ENCODE results near the gene ATP6V1B1.
A peak's percentile ranks its signal among the peaks of the same experiment; 100 is the strongest.

The ATP6V1B1 gene

GRCh38 chr2:70988151-70988550 is 52.5 kb downstream of the ATP6V1B1 start:
- no peak for DNase-seq (ENCODE audit: extremely low spot score)
- ChIA-PET POLR2A (no interaction called here), CTCF (no interaction called here)
- TF ChIP-seq LEF1 (IDR thresholded peaks at IDR 0.05; ENCODE audit: borderline replicate concordance) (no peak), ARNT (IDR thresholded peaks at IDR 0.05) (no peak), L3MBTL2 (conservative IDR thresholded peaks at IDR 0.05) (no peak), ZNF384 (IDR thresholded peaks at IDR 0.05) (no peak), TARDBP (IDR thresholded peaks at IDR 0.05) (no peak), HDGF (IDR thresholded peaks at IDR 0.05; ENCODE audit: borderline replicate concordance) (no peak), SP1 (IDR thresholded peaks at IDR 0.05) (no peak), ELF4 (IDR thresholded peaks at IDR 0.05) (no peak), CTBP1 (IDR thresholded peaks at IDR 0.05; ENCODE audit: borderline replicate concordance) (no peak), BHLHE40 (IDR thresholded peaks at IDR 0.05; ENCODE audit: borderline replicate concordance) (no peak), FOXA1 (IDR thresholded peaks at IDR 0.05) (no peak), SUZ12 (IDR thresholded peaks at IDR 0.05) (no peak), NFRKB (IDR thresholded peaks at IDR 0.05) (no peak), FOXM1 (IDR thresholded peaks at IDR 0.05; ENCODE audit: borderline replicate concordance) (no peak), FOXK2 (IDR thresholded peaks at IDR 0.05) (no peak)
- TF ChIP-seq, protein P1, sequence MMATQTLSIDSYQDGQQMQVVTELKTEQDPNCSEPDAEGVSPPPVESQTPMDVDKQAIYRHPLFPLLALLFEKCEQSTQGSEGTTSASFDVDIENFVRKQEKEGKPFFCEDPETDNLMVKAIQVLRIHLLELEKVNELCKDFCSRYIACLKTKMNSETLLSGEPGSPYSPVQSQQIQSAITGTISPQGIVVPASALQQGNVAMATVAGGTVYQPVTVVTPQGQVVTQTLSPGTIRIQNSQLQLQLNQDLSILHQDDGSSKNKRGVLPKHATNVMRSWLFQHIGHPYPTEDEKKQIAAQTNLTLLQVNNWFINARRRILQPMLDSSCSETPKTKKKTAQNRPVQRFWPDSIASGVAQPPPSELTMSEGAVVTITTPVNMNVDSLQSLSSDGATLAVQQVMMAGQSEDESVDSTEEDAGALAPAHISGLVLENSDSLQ (IDR thresholded peaks at IDR 0.05) = no peak

GRCh38 chr2:70988726-70989648 is 53.3 kb downstream of the ATP6V1B1 start:
- no peak for DNase-seq (ENCODE audit: extremely low spot score)
- ChIA-PET CTCF (no interaction called here), POLR2A (no interaction called here)
- TF ChIP-seq BHLHE40 (IDR thresholded peaks at IDR 0.05; ENCODE audit: borderline replicate concordance) (no peak), ELF4 (IDR thresholded peaks at IDR 0.05) (no peak), FOXK2 (IDR thresholded peaks at IDR 0.05) (no peak)

GRCh38 chr2:70990216-70990615 is 54.5 kb downstream of the ATP6V1B1 start:
- CTCF ChIA-PET = interaction anchor here (0.6 kb wide), 1 partner anchor 114 kb away, joined by 3 read pairs; no protein-coding TSS in a partner anchor
- TF ChIP-seq SP1 (IDR thresholded peaks at IDR 0.05) (no peak), L3MBTL2 (conservative IDR thresholded peaks at IDR 0.05) (no peak), ZNF384 (IDR thresholded peaks at IDR 0.05) (no peak)
- DNase-seq (ENCODE audit: extremely low spot score) = no peak
- POLR2A ChIA-PET = no interaction called here

GRCh38 chr2:70991142-70991541 is 55.4 kb downstream of the ATP6V1B1 start:
- no peak for DNase-seq (ENCODE audit: extremely low spot score)
- TF ChIP-seq TARDBP (IDR thresholded peaks at IDR 0.05) = no peak
- TF ChIP-seq ELF4 (IDR thresholded peaks at IDR 0.05) = no peak
- TF ChIP-seq BHLHE40 (IDR thresholded peaks at IDR 0.05; ENCODE audit: borderline replicate concordance) = no peak
- no peak for TF ChIP-seq ZNF384 (IDR thresholded peaks at IDR 0.05)
- TF ChIP-seq LEF1 (IDR thresholded peaks at IDR 0.05; ENCODE audit: borderline replicate concordance) = no peak
- TF ChIP-seq FOXM1 (IDR thresholded peaks at IDR 0.05; ENCODE audit: borderline replicate concordance) = no peak
- no peak for TF ChIP-seq SP1 (IDR thresholded peaks at IDR 0.05)
- ChIA-PET POLR2A (no interaction called here), CTCF (no interaction called here)

- no peak for DNase-seq (ENCODE audit: extremely low spot score)
- POLR2A ChIA-PET = no interaction called here
- CTCF ChIA-PET = no interaction called here
- TF ChIP-seq FOXK2 (IDR thresholded peaks at IDR 0.05) (no peak), NFRKB (IDR thresholded peaks at IDR 0.05) (no peak), ARNT (IDR thresholded peaks at IDR 0.05) (no peak), SUZ12 (IDR thresholded peaks at IDR 0.05) (no peak), TARDBP (IDR thresholded peaks at IDR 0.05) (no peak), L3MBTL2 (conservative IDR thresholded peaks at IDR 0.05) (no peak), BHLHE40 (IDR thresholded peaks at IDR 0.05; ENCODE audit: borderline replicate concordance) (no peak), HDGF (IDR thresholded peaks at IDR 0.05; ENCODE audit: borderline replicate concordance) (no peak), CTBP1 (IDR thresholded peaks at IDR 0.05; ENCODE audit: borderline replicate concordance) (no peak), ZNF384 (IDR thresholded peaks at IDR 0.05) (no peak), ELF4 (IDR thresholded peaks at IDR 0.05) (no peak), FOXA1 (IDR thresholded peaks at IDR 0.05) (no peak), LEF1 (IDR thresholded peaks at IDR 0.05; ENCODE audit: borderline replicate concordance) (no peak), SP1 (IDR thresholded peaks at IDR 0.05) (no peak), FOXM1 (IDR thresholded peaks at IDR 0.05; ENCODE audit: borderline replicate concordance) (no peak)
- TF ChIP-seq, protein P1 (IDR thresholded peaks at IDR 0.05) = no peak
These were observed 56.0 kb downstream of the ATP6V1B1 start for GRCh38 chr2:70991742-70992141.

DNA sequence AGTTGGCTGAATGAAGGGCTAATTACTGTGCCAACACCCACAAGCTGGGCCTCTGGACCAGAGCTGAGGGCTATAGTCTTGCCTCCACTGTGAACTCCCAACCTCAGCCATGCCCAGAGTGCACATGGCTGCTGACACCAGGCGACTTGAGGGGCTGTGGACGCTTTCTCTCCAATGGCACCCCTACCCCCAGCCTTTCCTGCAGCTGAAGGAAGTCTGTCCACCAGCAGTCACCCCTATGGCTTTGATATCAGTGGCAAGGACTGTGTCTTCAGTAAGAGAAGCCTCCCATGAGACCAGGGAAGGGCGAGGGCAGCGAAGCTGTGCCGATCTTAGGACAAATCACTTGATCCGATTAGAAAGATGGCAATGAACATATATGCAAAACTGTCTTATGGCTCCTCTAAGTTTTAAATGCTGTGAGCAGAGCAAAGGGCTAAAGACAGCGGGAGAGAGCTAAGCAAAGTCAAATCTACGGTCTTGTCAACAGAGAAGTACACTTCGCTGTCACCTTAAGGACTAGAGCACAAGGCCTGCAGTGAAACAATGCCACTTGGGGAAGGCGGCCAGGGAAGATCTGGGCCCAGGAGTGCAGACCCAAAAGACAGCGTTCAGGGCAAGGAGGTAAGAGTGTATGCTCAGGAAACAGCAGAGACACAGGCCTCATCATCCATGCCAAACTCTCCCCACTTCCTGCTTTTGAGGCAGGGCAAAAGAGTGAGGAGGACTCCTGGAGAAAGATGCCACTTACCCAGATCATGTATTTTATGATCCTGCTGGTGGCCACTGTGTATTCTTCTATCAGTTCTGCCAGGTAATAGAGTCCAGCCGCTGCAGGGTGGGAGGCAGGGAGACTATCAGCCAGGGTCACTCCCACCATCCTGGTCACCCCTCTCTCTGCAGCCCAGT is 57.5 kb downstream of the ATP6V1B1 start:
- POLR2A ChIA-PET = no interaction called here

More for the DNA sequence above, 57.5 kb downstream of the ATP6V1B1 start:
- CTCF ChIA-PET = interaction anchor here (1.0 kb wide), 1 partner anchor 9 kb away, joined by 3 read pairs; no protein-coding TSS in a partner anchor
- peak; percentile 3 for DNase-seq (ENCODE audit: extremely low spot score)
- TF ChIP-seq ELF4 (IDR thresholded peaks at IDR 0.05) (no peak), TARDBP (IDR thresholded peaks at IDR 0.05) (no peak), HDGF (IDR thresholded peaks at IDR 0.05; ENCODE audit: borderline replicate concordance) (no peak), SP1 (IDR thresholded peaks at IDR 0.05) (no peak), LEF1 (IDR thresholded peaks at IDR 0.05; ENCODE audit: borderline replicate concordance) (no peak), ARNT (IDR thresholded peaks at IDR 0.05) (no peak), CTBP1 (IDR thresholded peaks at IDR 0.05; ENCODE audit: borderline replicate concordance) (no peak), SUZ12 (IDR thresholded peaks at IDR 0.05) (no peak), L3MBTL2 (conservative IDR thresholded peaks at IDR 0.05) (no peak)

Data from HEK293T (cell line).